ACC112 (cell line): ENCODE data around the gene EHD2.

ENCODE experiments used
- H2AFZ ChIP-seq: fragments of 200-600 bp; sonication (generic); one replicate; pipeline ENCODE4 v1.6.0; 2017; ENCODE audit warnings: antibody characterized with exemption, low read length; ENCODE audit not compliant: unreplicated experiment
- H3K27ac ChIP-seq: fragments of 200-600 bp; sonication (generic); 2 replicates; pipeline ENCODE4 v1.5.1; 2014; ENCODE audit warnings: low read depth, mild to moderate bottlenecking, antibody characterized with exemption, low read length, moderate library complexity
- H3K27me3 ChIP-seq: fragments of 200-600 bp; sonication (generic); 2 replicates; pipeline ENCODE4 v1.6.1; 2014; ENCODE audit warnings: mild to moderate bottlenecking, antibody characterized with exemption, low read length, moderate library complexity, mixed read lengths; ENCODE audit not compliant: insufficient read depth
- H3K36me3 ChIP-seq: fragments of 200-600 bp; sonication (generic); 2 replicates; pipeline ENCODE4 v1.6.1; 2016; ENCODE audit warnings: mild to moderate bottlenecking, antibody characterized with exemption, low read length, moderate library complexity, mixed read lengths; ENCODE audit not compliant: insufficient read depth
- H3K4me1 ChIP-seq: fragments of 200-600 bp; sonication (generic); one replicate; pipeline ENCODE4 v1.6.1; 2016; ENCODE audit warnings: low read length, mixed read lengths; ENCODE audit not compliant: insufficient read depth, unreplicated experiment, control insufficient read depth
- H3K4me3 ChIP-seq: fragments of 200-600 bp; sonication (generic); 2 replicates; pipeline ENCODE4 v1.5.1; 2014; ENCODE audit warnings: mild to moderate bottlenecking, low read depth, low read length
- H3K79me2 ChIP-seq: fragments of 200-600 bp; sonication (generic); one replicate; pipeline ENCODE4 v1.6.0; 2016; ENCODE audit warnings: low read length; ENCODE audit not compliant: control insufficient read depth, unreplicated experiment, insufficient read depth

Gene EHD2

GRCh38 chr19:47750752-47751151 lies 37.5 kb downstream of the EHD2 start:
- no peaks in the 10 kb centered on the region for H3K4me1 ChIP-seq
- peaks cover 15% of the 10 kb centered on the region for H3K79me2 ChIP-seq
- H2AFZ ChIP-seq: no peak overlapping the region
- no peaks in the 10 kb centered on the region for H3K27me3 ChIP-seq
- no peak overlapping the region for H3K4me3 ChIP-seq
- H3K36me3 ChIP-seq: peaks cover 8% of the 10 kb centered on the region; the same call in 1 of the 2 replicates
- H3K27ac ChIP-seq: no peak overlapping the region

- H3K79me2 ChIP-seq: peaks cover 2% of the 10 kb centered on the region
- H3K27ac ChIP-seq: no peak overlapping the region
- no peak overlapping the region for H2AFZ ChIP-seq
- H3K4me3 ChIP-seq: no peak overlapping the region
- no peaks in the 10 kb centered on the region for H3K4me1 ChIP-seq
- no peaks in the 10 kb centered on the region for H3K27me3 ChIP-seq
- peaks cover 4% of the 10 kb centered on the region; the same call in 1 of the 2 replicates for H3K36me3 ChIP-seq
Observed at GRCh38 chr19:47752440-47753211, 39.4 kb downstream of the EHD2 start.

GRCh38 chr19:47754206-47755064 lies 41.2 kb downstream of the EHD2 start:
- Histone ChIP-seq H3K27ac (no peak overlapping the region), H3K27me3 (no peaks in the 10 kb centered on the region), H3K36me3 (peaks cover 9% of the 10 kb centered on the region; the same call in 1 of the 2 replicates)

GRCh38 chr19:47755065-47755761 lies 42.0 kb downstream of the EHD2 start:
- no peak overlapping the region for H3K4me3 ChIP-seq
- H3K27ac ChIP-seq: no peak overlapping the region
- H2AFZ ChIP-seq: no peak overlapping the region
- H3K36me3 ChIP-seq: peaks cover 9% of the 10 kb centered on the region; the same call in 1 of the 2 replicates
- H3K4me1 ChIP-seq: no peaks in the 10 kb centered on the region
- H3K27me3 ChIP-seq: no peaks in the 10 kb centered on the region
- H3K79me2 ChIP-seq: no peaks in the 10 kb centered on the region

More at GRCh38 chr19:47754206-47755064, 41.2 kb downstream of the EHD2 start:
- Histone ChIP-seq H3K4me3 (no peak overlapping the region), H3K4me1 (no peaks in the 10 kb centered on the region), H2AFZ (no peak overlapping the region), H3K79me2 (no peaks in the 10 kb centered on the region)

GRCh38 chr19:47755762-47756626 lies 42.8 kb downstream of the EHD2 start:
- H3K79me2 ChIP-seq: no peaks in the 10 kb centered on the region
- H3K27me3 ChIP-seq: no peaks in the 10 kb centered on the region
- no peak overlapping the region for H3K4me3 ChIP-seq
- peaks cover 9% of the 10 kb centered on the region; the same call in 1 of the 2 replicates for H3K36me3 ChIP-seq
- H2AFZ ChIP-seq: no peak overlapping the region
- H3K27ac ChIP-seq: no peak overlapping the region
- H3K4me1 ChIP-seq: no peaks in the 10 kb centered on the region

- H3K79me2 ChIP-seq: no peaks in the 10 kb centered on the region
- no peak overlapping the region for H2AFZ ChIP-seq
- H3K36me3 ChIP-seq: peaks cover 5% of the 10 kb centered on the region; the same call in 1 of the 2 replicates
- no peak overlapping the region for H3K4me3 ChIP-seq
- no peaks in the 10 kb centered on the region for H3K27me3 ChIP-seq
- H3K4me1 ChIP-seq: no peaks in the 10 kb centered on the region
- no peak overlapping the region for H3K27ac ChIP-seq
Observed at GRCh38 chr19:47756627-47756929, 43.4 kb downstream of the EHD2 start.

GRCh38 chr19:47756953-47757608 lies 43.9 kb downstream of the EHD2 start:
- H2AFZ ChIP-seq: no peak overlapping the region
- no peak overlapping the region for H3K27ac ChIP-seq
- peaks cover 5% of the 10 kb centered on the region; the same call in 1 of the 2 replicates for H3K36me3 ChIP-seq

GRCh38 chr19:47757617-47758442 lies 44.6 kb downstream of the EHD2 start:
- no peak overlapping the region for H3K27ac ChIP-seq
- H3K27me3 ChIP-seq: no peaks in the 10 kb centered on the region
- H3K79me2 ChIP-seq: no peaks in the 10 kb centered on the region
- no peak overlapping the region for H2AFZ ChIP-seq
- H3K4me3 ChIP-seq: no peak overlapping the region
- no peaks in the 10 kb centered on the region for H3K4me1 ChIP-seq
- H3K36me3 ChIP-seq: peaks cover 5% of the 10 kb centered on the region; the same call in 1 of the 2 replicates

More at GRCh38 chr19:47756953-47757608, 43.9 kb downstream of the EHD2 start:
- Histone ChIP-seq H3K4me3 (no peak overlapping the region), H3K79me2 (no peaks in the 10 kb centered on the region), H3K27me3 (no peaks in the 10 kb centered on the region), H3K4me1 (no peaks in the 10 kb centered on the region)

- no peak overlapping the region for H2AFZ ChIP-seq
- no peak overlapping the region for H3K27ac ChIP-seq
- H3K4me1 ChIP-seq: no peaks in the 10 kb centered on the region
- peaks cover 5% of the 10 kb centered on the region; the same call in 1 of the 2 replicates for H3K36me3 ChIP-seq
- H3K4me3 ChIP-seq: no peak overlapping the region
- H3K79me2 ChIP-seq: no peaks in the 10 kb centered on the region
- no peaks in the 10 kb centered on the region for H3K27me3 ChIP-seq
Observed at GRCh38 chr19:47758443-47758804, 45.2 kb downstream of the EHD2 start.
